ENCODE data around the gene ANO5.
A peak's percentile ranks its signal among the peaks of the same experiment; 100 is the strongest.

ANO5 gene

DNA sequence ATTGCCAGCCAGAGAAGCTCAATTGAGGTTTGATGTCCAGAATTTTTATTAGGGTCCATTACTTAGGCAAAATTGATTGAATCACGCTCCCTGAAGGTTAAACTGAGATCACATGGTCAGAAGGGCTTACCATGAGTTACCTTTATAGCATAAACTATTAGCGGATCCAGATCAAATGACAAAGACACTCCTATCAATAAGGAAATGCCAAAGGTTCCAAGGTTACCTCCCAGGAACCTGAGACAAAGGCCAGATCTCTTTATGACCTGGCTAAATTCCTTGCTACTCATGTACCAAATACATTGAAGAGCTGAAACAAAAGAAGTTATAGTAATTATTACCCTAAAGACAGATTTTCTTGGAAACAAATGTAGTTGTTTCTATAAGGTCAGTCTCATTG lies 27.8 kb upstream of the ANO5 start:
- TF ChIP-seq, protein P1, sequence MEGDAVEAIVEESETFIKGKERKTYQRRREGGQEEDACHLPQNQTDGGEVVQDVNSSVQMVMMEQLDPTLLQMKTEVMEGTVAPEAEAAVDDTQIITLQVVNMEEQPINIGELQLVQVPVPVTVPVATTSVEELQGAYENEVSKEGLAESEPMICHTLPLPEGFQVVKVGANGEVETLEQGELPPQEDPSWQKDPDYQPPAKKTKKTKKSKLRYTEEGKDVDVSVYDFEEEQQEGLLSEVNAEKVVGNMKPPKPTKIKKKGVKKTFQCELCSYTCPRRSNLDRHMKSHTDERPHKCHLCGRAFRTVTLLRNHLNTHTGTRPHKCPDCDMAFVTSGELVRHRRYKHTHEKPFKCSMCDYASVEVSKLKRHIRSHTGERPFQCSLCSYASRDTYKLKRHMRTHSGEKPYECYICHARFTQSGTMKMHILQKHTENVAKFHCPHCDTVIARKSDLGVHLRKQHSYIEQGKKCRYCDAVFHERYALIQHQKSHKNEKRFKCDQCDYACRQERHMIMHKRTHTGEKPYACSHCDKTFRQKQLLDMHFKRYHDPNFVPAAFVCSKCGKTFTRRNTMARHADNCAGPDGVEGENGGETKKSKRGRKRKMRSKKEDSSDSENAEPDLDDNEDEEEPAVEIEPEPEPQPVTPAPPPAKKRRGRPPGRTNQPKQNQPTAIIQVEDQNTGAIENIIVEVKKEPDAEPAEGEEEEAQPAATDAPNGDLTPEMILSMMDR (IDR thresholded peaks at IDR 0.05; ENCODE audit: unreplicated experiment in 3 of 3), result no peak
- H3K27me3 Mint-ChIP-seq (ENCODE audit: low read depth), result no peaks in the 10 kb centered on the region
- no peaks in the 10 kb centered on the region for H3K4me1 Mint-ChIP-seq
- H3K9me3 Mint-ChIP-seq, result no peaks in the 10 kb centered on the region
- no peak overlapping the region for H3K27ac Mint-ChIP-seq
- no peaks in the 10 kb centered on the region for H3K36me3 Mint-ChIP-seq (ENCODE audit: low read depth)
- no peak overlapping the region for H3K4me3 Mint-ChIP-seq

- Mint-ChIP-seq H3K4me1 (no peaks in the 10 kb centered on the region), H3K27ac (no peak overlapping the region), H3K36me3 (ENCODE audit: low read depth) (no peaks in the 10 kb centered on the region), H3K27me3 (ENCODE audit: low read depth) (no peaks in the 10 kb centered on the region), H3K4me3 (no peak overlapping the region), H3K9me3 (no peaks in the 10 kb centered on the region)
- TF ChIP-seq, protein P1 (IDR thresholded peaks at IDR 0.05; ENCODE audit: unreplicated experiment in 3 of 3), result no peak
Measured at GRCh38 chr11:22165759-22166513, 26.9 kb upstream of the ANO5 start.

GRCh38 chr11:22169833-22170232 lies 23.1 kb upstream of the ANO5 start:
- Mint-ChIP-seq H3K36me3 (ENCODE audit: low read depth) (no peaks in the 10 kb centered on the region), H3K27me3 (ENCODE audit: low read depth) (no peaks in the 10 kb centered on the region), H3K4me1 (no peaks in the 10 kb centered on the region), H3K9me3 (no peaks in the 10 kb centered on the region), H3K4me3 (no peak overlapping the region), H3K27ac (no peak overlapping the region)
- TF ChIP-seq, protein P1 (IDR thresholded peaks at IDR 0.05; ENCODE audit: unreplicated experiment in 3 of 3), result peak; percentile 44 to 62 (median 49)

DNA sequence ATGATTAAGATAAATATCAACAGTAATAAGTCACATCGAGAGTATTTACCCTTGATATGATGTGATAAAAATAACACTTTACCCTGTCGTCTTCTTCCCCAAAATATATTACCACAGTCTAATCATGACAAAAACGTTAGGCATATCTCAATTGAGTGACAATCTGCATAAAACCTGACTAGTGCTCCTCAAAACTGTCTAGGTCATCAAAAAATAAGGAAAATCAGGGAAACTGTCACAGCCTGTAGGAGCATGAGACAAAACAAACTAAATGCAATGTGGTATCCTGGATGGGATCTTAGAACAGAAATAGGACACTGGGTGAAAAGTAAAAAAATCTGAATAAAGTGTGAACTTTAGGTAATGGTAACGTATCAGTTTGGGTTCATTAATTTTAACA lies 19.4 kb upstream of the ANO5 start:
- Mint-ChIP-seq H3K4me3 (no peak overlapping the region), H3K27me3 (ENCODE audit: low read depth) (no peaks in the 10 kb centered on the region), H3K4me1 (no peaks in the 10 kb centered on the region), H3K9me3 (no peaks in the 10 kb centered on the region), H3K36me3 (ENCODE audit: low read depth) (no peaks in the 10 kb centered on the region), H3K27ac (no peak overlapping the region)
- TF ChIP-seq, protein P1 (IDR thresholded peaks at IDR 0.05; ENCODE audit: unreplicated experiment in 3 of 3), result no peak

DNA sequence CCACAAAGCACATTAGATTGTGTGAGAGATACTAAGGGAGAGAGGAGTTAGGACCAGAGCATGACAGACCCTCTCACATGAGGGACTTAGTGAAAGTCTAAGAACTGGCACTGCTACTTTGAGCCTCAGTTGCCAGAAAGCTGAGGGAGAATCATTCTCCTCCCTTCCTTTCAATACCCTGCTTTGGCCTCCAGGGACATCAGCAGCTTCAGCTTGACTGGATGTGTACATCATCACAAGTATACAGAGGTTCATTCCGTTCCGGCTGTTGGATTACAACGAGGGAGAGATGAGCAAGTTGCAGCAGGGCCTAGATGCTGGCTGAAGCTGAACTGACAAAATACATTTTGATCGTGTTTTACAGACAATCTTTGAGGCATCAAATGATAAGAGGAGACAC lies 15.7 kb upstream of the ANO5 start:
- H3K27ac Mint-ChIP-seq, result no peak overlapping the region
- H3K4me1 Mint-ChIP-seq, result no peaks in the 10 kb centered on the region
- H3K4me3 Mint-ChIP-seq, result no peak overlapping the region
- H3K27me3 Mint-ChIP-seq (ENCODE audit: low read depth), result no peaks in the 10 kb centered on the region
- H3K36me3 Mint-ChIP-seq (ENCODE audit: low read depth), result no peaks in the 10 kb centered on the region
- TF ChIP-seq, protein P1 (IDR thresholded peaks at IDR 0.05; ENCODE audit: unreplicated experiment in 3 of 3), result no peak
- H3K9me3 Mint-ChIP-seq, result no peaks in the 10 kb centered on the region

DNA sequence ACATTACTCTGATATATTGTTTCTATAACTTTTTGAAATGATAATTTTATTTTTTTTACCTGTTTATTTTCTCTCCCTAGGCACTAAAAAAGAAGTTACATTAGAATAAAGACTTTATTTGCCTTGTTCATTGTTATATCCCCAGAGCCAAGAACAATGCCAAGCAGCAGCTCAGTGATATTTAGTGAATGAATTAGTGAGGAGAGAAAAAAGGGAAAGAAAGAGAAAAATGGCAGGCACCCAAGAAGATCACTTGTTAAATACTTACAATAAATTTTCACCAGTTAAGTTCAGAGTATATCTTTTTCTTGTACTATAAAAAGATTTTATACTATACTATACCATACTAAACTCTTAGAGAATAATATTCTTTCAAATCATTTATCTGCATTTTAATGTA lies 13.3 kb upstream of the ANO5 start:
- H3K36me3 Mint-ChIP-seq (ENCODE audit: low read depth), result no peaks in the 10 kb centered on the region
- no peaks in the 10 kb centered on the region for H3K9me3 Mint-ChIP-seq
- H3K4me1 Mint-ChIP-seq, result no peaks in the 10 kb centered on the region
- H3K27ac Mint-ChIP-seq, result no peak overlapping the region
- TF ChIP-seq, protein P1 (IDR thresholded peaks at IDR 0.05; ENCODE audit: unreplicated experiment in 3 of 3), result no peak
- no peaks in the 10 kb centered on the region for H3K27me3 Mint-ChIP-seq (ENCODE audit: low read depth)
- no peak overlapping the region for H3K4me3 Mint-ChIP-seq
